ENCODE measurements around the gene ANP32A.

DNA sequence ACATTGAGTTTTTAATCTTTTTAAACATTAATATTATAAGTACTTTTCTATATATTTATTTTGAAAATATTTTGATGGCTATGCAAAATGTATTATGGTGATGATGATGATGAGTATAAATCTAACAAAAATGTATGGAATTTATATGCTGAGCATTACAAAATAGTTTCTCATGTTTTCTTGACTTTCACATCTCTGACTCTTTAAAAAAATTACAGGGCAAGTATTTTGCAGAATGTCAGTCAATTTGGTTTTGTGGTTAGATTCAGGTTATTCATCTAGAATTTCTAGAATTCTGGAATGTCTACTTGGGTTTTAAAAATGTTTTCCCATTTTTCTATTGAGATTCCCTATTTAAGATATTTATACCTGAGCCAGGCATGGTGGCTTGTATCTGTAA lies 41.7 kb upstream of the ANP32A start:
- TF ChIP-seq, protein P1, sequence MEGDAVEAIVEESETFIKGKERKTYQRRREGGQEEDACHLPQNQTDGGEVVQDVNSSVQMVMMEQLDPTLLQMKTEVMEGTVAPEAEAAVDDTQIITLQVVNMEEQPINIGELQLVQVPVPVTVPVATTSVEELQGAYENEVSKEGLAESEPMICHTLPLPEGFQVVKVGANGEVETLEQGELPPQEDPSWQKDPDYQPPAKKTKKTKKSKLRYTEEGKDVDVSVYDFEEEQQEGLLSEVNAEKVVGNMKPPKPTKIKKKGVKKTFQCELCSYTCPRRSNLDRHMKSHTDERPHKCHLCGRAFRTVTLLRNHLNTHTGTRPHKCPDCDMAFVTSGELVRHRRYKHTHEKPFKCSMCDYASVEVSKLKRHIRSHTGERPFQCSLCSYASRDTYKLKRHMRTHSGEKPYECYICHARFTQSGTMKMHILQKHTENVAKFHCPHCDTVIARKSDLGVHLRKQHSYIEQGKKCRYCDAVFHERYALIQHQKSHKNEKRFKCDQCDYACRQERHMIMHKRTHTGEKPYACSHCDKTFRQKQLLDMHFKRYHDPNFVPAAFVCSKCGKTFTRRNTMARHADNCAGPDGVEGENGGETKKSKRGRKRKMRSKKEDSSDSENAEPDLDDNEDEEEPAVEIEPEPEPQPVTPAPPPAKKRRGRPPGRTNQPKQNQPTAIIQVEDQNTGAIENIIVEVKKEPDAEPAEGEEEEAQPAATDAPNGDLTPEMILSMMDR (IDR thresholded peaks at IDR 0.05): no peak
- TF ChIP-seq POLR2AphosphoS5 (IDR thresholded peaks at IDR 0.05) (no peak), POLR2A (IDR thresholded peaks at IDR 0.05) (no peak), EP300 (IDR thresholded peaks at IDR 0.05) (no peak)
